GM12878 (cell line): ENCODE measurements around the gene PAX1.

ENCODE experiments used
- CTCF ChIP-seq, 3 experiments: IDR thresholded peaks in 2 of 3; conservative IDR thresholded peaks in 1 of 3; 2 replicates each; pipeline ENCODE4 v1.5.1; 2011; ENCODE audit warnings: low read depth in 3 of 3, low read length in 3 of 3, mild to moderate bottlenecking in 3 of 3, control low read depth in 2 of 3, moderate library complexity in 2 of 3, inconsistent platforms in 1 of 3, mixed read lengths in 1 of 3; ENCODE audit not compliant: control insufficient read depth in 2 of 3, insufficient read depth in 1 of 3; ENCODE audit errors: extremely low read depth in 1 of 3
- EZH2 ChIP-seq: IDR thresholded peaks from 2 replicates; pipeline ENCODE4 v1.6.1; 2012; ENCODE audit warnings: low read depth, mild to moderate bottlenecking, control low read depth, inconsistent platforms, low read length, borderline replicate concordance; ENCODE audit not compliant: control insufficient read depth
- GABPA ChIP-seq: IDR thresholded peaks from 2 replicates; pipeline ENCODE4 v1.6.1; 2014; ENCODE audit warnings: antibody characterized with exemption, low read depth, mild to moderate bottlenecking, inconsistent platforms
- HDAC6 ChIP-seq: fragments of 200-600 bp; sonication (generic); IDR thresholded peaks from one replicate; pipeline ENCODE4 v1.8.0; 2017; ENCODE audit warnings: antibody characterized with exemption; ENCODE audit not compliant: unreplicated experiment
- RCOR1 ChIP-seq: conservative IDR thresholded peaks from 2 replicates; pipeline ENCODE4 v1.6.1; 2012; ENCODE audit warnings: low read depth, low read length, improper control_type of control experiment
- SMC3 ChIP-seq: IDR thresholded peaks from 2 replicates; pipeline ENCODE4 v1.6.1; 2011; ENCODE audit warnings: low read length, improper control_type of control experiment, borderline replicate concordance
- TARDBP ChIP-seq: IDR thresholded peaks from 2 replicates; pipeline ENCODE4 v1.6.1; 2016; ENCODE audit warnings: borderline replicate concordance
- TF ChIP-seq, protein P1 (sequence below): IDR thresholded peaks from 2 replicates; pipeline ENCODE4 v1.6.1; 2011; ENCODE audit warnings: mild to moderate bottlenecking, low read depth, low read length, moderate library complexity; ENCODE audit not compliant: insufficient replicate concordance
- TF ChIP-seq, protein P2 (sequence below): fragments of 450-650 bp; IDR thresholded peaks from 2 replicates; pipeline ENCODE4 v1.6.1; 2016; ENCODE audit warnings: mild to moderate bottlenecking, moderate library complexity, borderline replicate concordance

GRCh38 chr20:21712443-21713059, 7.1 kb downstream of the PAX1 start:
- no peak for TF ChIP-seq SMC3
- TF ChIP-seq CTCF (IDR thresholded peaks at IDR 0.05 in 2 of 3, conservative IDR thresholded peaks at IDR 0.05 in 1 of 3; ENCODE audit: control insufficient read depth in 2 of 3, extremely low read depth in 1 of 3, insufficient read depth in 1 of 3, low read depth in 3 of 3, low read length in 3 of 3) = no peak
- no peak for TF ChIP-seq EZH2
- TF ChIP-seq HDAC6 = no peak
- TF ChIP-seq, protein P1, sequence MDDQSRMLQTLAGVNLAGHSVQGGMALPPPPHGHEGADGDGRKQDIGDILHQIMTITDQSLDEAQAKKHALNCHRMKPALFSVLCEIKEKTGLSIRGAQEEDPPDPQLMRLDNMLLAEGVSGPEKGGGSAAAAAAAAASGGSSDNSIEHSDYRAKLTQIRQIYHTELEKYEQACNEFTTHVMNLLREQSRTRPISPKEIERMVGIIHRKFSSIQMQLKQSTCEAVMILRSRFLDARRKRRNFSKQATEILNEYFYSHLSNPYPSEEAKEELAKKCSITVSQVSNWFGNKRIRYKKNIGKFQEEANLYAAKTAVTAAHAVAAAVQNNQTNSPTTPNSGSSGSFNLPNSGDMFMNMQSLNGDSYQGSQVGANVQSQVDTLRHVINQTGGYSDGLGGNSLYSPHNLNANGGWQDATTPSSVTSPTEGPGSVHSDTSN = no peak
- TF ChIP-seq TARDBP = no peak
- no peak for TF ChIP-seq RCOR1
- TF ChIP-seq GABPA = no peak
- TF ChIP-seq, protein P2, sequence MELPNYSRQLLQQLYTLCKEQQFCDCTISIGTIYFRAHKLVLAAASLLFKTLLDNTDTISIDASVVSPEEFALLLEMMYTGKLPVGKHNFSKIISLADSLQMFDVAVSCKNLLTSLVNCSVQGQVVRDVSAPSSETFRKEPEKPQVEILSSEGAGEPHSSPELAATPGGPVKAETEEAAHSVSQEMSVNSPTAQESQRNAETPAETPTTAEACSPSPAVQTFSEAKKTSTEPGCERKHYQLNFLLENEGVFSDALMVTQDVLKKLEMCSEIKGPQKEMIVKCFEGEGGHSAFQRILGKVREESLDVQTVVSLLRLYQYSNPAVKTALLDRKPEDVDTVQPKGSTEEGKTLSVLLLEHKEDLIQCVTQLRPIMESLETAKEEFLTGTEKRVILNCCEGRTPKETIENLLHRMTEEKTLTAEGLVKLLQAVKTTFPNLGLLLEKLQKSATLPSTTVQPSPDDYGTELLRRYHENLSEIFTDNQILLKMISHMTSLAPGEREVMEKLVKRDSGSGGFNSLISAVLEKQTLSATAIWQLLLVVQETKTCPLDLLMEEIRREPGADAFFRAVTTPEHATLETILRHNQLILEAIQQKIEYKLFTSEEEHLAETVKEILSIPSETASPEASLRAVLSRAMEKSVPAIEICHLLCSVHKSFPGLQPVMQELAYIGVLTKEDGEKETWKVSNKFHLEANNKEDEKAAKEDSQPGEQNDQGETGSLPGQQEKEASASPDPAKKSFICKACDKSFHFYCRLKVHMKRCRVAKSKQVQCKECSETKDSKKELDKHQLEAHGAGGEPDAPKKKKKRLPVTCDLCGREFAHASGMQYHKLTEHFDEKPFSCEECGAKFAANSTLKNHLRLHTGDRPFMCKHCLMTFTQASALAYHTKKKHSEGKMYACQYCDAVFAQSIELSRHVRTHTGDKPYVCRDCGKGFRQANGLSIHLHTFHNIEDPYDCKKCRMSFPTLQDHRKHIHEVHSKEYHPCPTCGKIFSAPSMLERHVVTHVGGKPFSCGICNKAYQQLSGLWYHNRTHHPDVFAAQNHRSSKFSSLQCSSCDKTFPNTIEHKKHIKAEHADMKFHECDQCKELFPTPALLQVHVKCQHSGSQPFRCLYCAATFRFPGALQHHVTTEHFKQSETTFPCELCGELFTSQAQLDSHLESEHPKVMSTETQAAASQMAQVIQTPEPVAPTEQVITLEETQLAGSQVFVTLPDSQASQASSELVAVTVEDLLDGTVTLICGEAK = no peak
